Pons (tissue), 1 donor: ENCODE measurements around the gene ANTXR2.

Experiments used
- DNase-seq: peaks from one replicate; pipeline ENCODE4 v3.0.0-alpha.2; 2016; ENCODE audit warnings: low spot score

Gene ANTXR2

DNA sequence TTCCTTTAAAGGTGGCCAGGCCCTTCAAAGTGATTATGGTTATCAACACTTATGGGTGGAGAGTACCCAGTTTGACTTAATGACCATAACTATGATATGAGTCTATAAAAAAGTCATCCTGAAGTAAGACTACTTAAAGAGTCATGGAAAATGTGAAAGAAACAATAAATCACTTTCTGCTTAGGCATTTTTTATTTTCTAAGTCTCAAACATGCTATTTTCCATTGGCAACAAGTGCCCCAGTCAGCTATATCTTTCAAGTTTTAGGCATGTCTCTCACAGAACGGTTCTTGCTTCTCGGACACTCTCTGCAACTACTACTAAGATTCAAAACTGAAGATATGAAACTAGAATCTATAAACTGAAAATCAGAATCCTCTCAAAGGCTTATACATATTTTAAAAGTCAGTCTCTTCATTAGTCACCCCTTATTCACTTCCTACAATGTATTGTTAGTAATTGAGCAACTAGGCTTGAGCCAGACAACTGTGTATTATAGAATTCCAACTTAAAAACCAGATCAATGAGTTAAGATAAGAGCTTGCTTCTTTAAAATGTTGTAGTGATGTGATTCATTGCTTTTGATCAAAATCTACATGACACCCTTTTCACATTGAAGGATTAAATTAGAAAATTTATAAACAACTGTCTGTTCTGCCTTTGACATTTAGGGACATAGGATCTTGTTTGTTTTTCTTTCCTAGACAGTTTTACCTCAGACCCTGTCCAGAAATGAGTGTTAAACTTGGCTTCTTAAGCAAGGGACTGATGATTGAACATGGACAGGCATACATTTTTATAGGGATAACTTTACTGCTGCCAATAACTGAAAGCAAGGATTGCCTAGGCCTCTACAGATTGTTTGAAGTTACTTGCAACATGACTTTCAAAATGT is 2.9 kb downstream of the ANTXR2 start:
- DNase-seq: no peak

GRCh38 chr4:80069108-80069836 is 3.8 kb downstream of the ANTXR2 start:
- no peak for DNase-seq

DNA sequence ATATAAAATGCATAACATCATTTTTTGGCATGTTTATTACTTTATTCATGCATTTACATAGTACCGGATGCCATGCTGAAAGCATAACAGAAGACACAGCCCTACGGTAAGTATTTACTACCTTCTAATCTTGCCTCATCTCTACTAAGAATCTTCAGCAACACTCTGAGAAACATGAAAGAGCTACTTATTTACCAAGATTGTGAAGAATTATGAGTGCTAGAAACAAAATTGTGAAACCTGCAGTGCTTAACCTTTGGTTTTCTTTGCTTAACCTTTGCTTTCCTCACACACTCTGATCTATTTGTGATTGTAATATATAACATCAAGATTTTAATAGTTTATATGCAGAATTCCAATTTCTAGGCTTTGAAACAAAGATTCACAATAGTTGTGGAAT is 7.4 kb downstream of the ANTXR2 start:
- DNase-seq: no peak

DNA sequence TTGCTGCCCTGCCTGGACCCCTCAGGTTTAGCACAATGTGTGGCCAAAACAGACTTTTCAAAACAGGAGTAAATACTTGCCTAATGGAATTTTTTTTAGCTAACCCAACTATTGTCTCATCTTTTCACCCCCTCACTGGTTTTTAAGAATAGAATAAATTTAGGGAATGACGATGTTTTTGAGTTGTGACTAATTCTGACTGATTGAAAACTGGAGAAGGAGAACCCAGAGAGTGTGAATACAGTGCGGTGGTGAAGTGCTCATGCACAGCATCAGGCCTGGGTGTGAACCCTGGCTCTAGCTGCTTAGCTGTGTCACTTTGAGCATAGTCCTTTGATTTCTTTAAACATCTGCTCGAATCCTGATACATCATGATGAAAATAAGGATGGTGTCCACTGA is 10.5 kb downstream of the ANTXR2 start:
- no peak for DNase-seq

DNA sequence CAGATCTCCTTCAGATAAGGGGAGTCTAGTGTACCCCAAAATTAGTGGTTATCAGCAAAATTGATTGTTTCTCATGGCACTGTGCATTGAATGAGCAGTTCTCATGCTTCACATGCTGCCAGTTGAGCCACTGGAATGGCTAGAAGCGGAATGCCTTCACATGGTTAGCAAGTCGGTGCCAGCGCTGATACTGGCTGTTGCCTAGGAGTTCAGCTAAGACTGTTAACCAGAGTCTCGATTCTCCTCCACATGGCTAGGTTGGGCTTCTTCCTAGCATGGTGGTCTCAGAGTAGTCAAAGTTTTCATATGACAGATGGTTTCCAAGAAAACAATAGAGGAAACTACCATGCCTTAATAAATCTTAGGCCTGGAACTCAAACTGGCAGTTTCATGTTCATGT is 12.2 kb downstream of the ANTXR2 start:
- no peak for DNase-seq

DNA sequence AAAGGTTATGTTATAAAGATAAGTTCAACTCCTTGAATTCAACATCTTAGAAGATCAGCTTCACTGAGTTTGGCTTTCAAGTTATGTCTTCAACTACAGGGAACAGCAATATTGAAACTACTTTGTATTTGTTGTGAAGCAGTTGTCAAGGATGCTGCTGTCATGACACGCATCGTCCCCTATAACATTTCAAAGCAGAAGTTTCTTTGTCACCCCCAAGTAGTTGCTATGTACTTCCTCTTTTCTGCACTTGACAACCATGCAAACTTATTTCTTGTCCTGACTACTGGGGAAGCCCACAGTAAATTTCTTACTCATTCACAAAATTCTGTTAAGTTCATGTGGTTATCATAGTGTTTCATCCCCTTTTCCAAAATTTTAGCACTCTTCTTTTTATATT is 14.3 kb downstream of the ANTXR2 start:
- no peak for DNase-seq

DNA sequence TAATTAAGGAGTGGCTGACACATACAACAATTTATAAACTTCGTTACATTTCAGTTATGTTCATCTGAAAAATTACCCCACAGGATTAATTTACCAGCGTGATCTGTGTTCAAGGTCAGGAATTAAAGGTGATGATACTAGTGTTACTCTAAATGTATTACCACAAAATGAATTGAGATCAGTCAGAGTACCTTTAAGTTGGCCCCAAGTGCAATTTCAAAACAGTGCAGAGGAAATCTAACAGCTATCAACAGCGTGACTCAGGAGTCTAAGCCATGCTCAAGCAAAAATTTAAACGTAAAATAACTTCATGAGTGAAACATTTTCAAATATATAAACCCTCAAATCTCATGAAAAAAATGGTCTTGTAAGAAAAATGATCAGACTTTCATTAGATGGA is 18.7 kb downstream of the ANTXR2 start:
- DNase-seq: no peak

- DNase-seq: no peak
Observed at GRCh38 chr4:80053140-80053910, 19.7 kb downstream of the ANTXR2 start.

- no peak for DNase-seq
Observed at GRCh38 chr4:80049813-80050534, 23.1 kb downstream of the ANTXR2 start.

DNA sequence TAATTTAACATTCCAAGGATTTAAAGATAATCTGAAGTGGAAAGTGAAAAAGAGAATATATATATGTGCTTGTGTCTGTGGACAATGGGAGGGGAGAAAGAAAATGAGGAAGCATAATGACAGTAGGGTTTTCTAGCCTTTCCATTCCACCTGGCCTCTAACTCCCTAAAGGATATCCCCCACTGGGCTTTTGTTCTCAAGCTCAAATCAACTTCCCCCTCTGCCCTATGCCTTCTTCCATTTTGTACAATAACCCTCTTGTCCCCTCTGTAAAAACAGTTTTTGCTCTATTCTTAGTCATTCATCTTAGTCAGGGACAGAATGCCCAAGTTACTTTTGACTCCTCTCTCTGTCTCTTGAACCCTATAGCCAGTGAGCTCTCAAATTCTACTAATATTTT is 23.6 kb downstream of the ANTXR2 start:
- DNase-seq: no peak

GRCh38 chr4:80045786-80046185 is 27.2 kb downstream of the ANTXR2 start:
- no peak for DNase-seq

- DNase-seq: no peak
Observed at GRCh38 chr4:80043541-80043940, 29.5 kb downstream of the ANTXR2 start.

GRCh38 chr4:80042821-80043220 is 30.2 kb downstream of the ANTXR2 start:
- DNase-seq: no peak

DNA sequence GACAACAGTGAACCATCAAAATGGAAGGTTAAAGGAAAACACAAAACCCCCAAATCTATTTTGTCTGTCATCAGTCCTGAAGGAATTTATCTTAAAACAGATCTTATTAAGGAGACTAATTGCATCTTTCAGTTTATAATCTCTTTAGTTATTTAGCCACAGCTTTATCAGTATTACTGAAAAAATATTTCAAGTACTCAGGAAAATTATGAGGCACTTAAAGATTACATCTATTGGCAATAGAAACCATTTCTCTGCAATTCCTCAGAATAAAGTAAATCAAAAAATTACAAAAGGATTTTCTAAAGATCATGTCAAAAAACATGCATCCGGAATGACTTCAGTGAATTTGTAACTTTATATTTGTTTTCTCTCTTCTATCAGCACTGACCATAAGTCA is 35.2 kb downstream of the ANTXR2 start:
- no peak for DNase-seq

GRCh38 chr4:80036949-80037685 is 35.9 kb downstream of the ANTXR2 start:
- DNase-seq: peak; percentile 12

GRCh38 chr4:80036306-80036705 is 36.7 kb downstream of the ANTXR2 start:
- no peak for DNase-seq

- no peak for DNase-seq
Observed at GRCh38 chr4:80035336-80035735, 37.7 kb downstream of the ANTXR2 start.

- DNase-seq: no peak
Observed at GRCh38 chr4:80033581-80033980, 39.4 kb downstream of the ANTXR2 start.

DNA sequence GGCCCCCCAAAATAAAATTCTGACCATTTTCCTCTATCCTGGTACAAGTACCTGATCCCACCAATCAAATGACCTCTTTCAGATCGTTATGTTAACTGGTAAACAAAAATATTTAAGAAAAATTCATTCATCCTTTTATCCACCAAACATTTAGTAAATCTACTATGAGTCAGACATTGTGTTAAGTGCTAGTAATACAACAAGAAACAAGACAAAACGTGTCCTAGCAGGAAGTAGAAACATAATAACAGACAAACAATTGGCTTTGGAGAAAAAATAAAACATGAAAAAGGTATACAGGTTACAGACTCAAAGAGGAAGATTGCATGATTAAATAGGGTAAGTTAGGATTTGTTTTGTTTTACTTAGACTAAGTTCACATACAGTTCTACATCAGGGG is 43.7 kb downstream of the ANTXR2 start:
- no peak for DNase-seq

DNA sequence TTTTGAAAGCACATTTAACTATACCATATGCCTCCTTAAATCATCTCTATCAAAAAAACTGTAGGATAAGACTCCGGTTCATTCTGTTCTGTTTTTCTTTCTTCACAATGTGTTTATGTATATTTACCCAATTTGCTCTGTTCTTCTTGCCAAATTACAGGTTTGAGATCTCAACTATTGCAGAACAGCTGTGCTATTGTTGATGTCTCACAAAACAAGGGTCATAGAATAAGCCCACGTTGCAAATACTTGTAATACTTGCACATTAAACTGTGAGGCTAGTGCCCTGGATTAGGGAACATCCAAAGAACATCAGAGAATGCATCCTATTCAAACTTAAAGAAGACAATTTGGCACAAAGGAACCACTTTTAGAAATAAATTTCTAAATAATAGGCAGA is 45.4 kb downstream of the ANTXR2 start:
- no peak for DNase-seq

DNA sequence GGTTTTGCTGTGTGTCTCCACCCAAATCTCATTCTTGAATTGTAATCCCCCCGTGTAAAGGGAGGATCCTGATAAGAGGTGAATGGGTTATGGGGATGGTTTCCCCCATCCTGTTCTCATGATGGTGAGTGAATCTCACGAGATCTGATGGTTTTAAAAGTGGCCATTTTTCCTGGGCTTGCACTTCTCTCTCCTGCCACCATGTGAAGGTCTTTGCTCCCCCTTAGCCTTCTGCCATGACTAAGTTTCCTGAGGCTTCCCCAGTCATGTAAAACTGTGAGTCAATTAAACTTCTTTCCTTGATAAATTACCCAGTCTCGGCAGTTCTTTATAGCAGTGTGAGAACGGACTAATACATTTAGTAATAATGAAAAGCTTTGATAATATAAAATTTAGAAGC is 46.9 kb downstream of the ANTXR2 start:
- no peak for DNase-seq
